Measurements from ENCODE around the gene HPX.

Gene HPX

GRCh38 chr11:6448574-6448973 is 7.8 kb upstream of the HPX start:
- no peak for TF ChIP-seq CTCF (IDR thresholded peaks at IDR 0.05; ENCODE audit: extremely low read depth, missing control alignments)
- DNase-seq (ENCODE audit: low spot score): no peak

GRCh38 chr11:6443269-6444003 is 2.6 kb upstream of the HPX start:
- peak; percentile 77 for DNase-seq (ENCODE audit: low spot score)
- TF ChIP-seq CTCF (IDR thresholded peaks at IDR 0.05; ENCODE audit: extremely low read depth, missing control alignments): peak; percentile 79

GRCh38 chr11:6442441-6442840 is 1.7 kb upstream of the HPX start:
- no peak for DNase-seq (ENCODE audit: low spot score)
- no peak for TF ChIP-seq CTCF (IDR thresholded peaks at IDR 0.05; ENCODE audit: extremely low read depth, missing control alignments)

- TF ChIP-seq CTCF (IDR thresholded peaks at IDR 0.05; ENCODE audit: extremely low read depth, missing control alignments): peak; percentile 42
- no peak for DNase-seq (ENCODE audit: low spot score)
Observed at GRCh38 chr11:6438979-6439571, 1.7 kb downstream of the HPX start.

GRCh38 chr11:6437993-6438392 is 2.8 kb downstream of the HPX start:
- no peak for DNase-seq (ENCODE audit: low spot score)
- no peak for TF ChIP-seq CTCF (IDR thresholded peaks at IDR 0.05; ENCODE audit: extremely low read depth, missing control alignments)

GRCh38 chr11:6437423-6437822 is 3.4 kb downstream of the HPX start:
- DNase-seq (ENCODE audit: low spot score): no peak
- no peak for TF ChIP-seq CTCF (IDR thresholded peaks at IDR 0.05; ENCODE audit: extremely low read depth, missing control alignments)

GRCh38 chr11:6433998-6434660 is 6.7 kb downstream of the HPX start:
- no peak for TF ChIP-seq CTCF (IDR thresholded peaks at IDR 0.05; ENCODE audit: extremely low read depth, missing control alignments)
- DNase-seq (ENCODE audit: low spot score): no peak

All from GM20000 (cell line).